Ovary (tissue), 3 donors: ENCODE data around the gene SORCS2.

Source experiments
- EP300 ChIP-seq: sonication (generic); formaldehyde crosslinking; IDR thresholded peaks from one replicate; pipeline ENCODE4 v1.6.1; 2017; ENCODE audit warnings: antibody characterized with exemption
- POLR2A ChIP-seq: fragments of 450-650 bp; IDR thresholded peaks from one replicate; pipeline ENCODE4 v1.6.1; 2017; ENCODE audit warnings: antibody characterized with exemption, mild to moderate bottlenecking, moderate library complexity
- TF ChIP-seq, protein P1 (sequence below), 3 donors: fragments of 450-650 bp in 2 of 3; fragments of 200-600 bp in 1 of 3; IDR thresholded peaks; one replicate each; pipeline versions ENCODE4 v1.5.1 to v1.8.0; 2016 to 2022; ENCODE audit warnings: antibody characterized with exemption in 3 of 3, mild to moderate bottlenecking in 1 of 3
- donor health status: DM: no; HTN: no; CAD: no.

DNA sequence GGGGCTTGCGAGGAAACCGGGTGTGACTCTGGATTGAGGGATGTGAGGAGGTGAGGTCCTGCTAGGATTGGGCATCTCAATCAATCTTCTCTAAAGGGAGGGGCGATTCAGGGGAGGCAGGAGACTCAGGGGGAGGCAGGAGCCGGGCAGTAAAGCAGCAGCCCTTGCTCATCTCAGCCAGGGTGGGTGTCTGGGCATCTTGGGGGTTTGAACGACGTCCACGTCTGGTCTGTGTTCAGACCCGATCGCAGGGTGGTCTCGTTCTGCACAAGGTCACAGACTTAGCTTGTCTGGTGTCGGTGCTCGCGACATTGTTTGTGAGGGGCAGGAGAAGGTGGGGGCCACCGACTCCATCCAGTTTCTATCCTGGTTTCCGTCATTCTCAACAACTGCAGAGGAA lies 473.7 kb downstream of the SORCS2 start:
- TF ChIP-seq, protein P1, sequence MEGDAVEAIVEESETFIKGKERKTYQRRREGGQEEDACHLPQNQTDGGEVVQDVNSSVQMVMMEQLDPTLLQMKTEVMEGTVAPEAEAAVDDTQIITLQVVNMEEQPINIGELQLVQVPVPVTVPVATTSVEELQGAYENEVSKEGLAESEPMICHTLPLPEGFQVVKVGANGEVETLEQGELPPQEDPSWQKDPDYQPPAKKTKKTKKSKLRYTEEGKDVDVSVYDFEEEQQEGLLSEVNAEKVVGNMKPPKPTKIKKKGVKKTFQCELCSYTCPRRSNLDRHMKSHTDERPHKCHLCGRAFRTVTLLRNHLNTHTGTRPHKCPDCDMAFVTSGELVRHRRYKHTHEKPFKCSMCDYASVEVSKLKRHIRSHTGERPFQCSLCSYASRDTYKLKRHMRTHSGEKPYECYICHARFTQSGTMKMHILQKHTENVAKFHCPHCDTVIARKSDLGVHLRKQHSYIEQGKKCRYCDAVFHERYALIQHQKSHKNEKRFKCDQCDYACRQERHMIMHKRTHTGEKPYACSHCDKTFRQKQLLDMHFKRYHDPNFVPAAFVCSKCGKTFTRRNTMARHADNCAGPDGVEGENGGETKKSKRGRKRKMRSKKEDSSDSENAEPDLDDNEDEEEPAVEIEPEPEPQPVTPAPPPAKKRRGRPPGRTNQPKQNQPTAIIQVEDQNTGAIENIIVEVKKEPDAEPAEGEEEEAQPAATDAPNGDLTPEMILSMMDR (IDR thresholded peaks at IDR 0.05): no peak
- TF ChIP-seq POLR2A: no peak
- no peak for TF ChIP-seq EP300
